PFSK-1 (cell line): ENCODE results near the gene SGK1.

Source experiments
- POLR2AphosphoS5 ChIP-seq: IDR thresholded peaks from 2 replicates; pipeline ENCODE4 v1.6.1; 2012; ENCODE audit warnings: low read depth, mild to moderate bottlenecking, control low read depth, low read length, moderate library complexity
- SIN3A ChIP-seq: IDR thresholded peaks from 2 replicates; pipeline ENCODE4 v1.6.1; 2012; ENCODE audit warnings: mild to moderate bottlenecking, low read length, moderate library complexity, borderline replicate concordance; ENCODE audit not compliant: insufficient read depth

DNA sequence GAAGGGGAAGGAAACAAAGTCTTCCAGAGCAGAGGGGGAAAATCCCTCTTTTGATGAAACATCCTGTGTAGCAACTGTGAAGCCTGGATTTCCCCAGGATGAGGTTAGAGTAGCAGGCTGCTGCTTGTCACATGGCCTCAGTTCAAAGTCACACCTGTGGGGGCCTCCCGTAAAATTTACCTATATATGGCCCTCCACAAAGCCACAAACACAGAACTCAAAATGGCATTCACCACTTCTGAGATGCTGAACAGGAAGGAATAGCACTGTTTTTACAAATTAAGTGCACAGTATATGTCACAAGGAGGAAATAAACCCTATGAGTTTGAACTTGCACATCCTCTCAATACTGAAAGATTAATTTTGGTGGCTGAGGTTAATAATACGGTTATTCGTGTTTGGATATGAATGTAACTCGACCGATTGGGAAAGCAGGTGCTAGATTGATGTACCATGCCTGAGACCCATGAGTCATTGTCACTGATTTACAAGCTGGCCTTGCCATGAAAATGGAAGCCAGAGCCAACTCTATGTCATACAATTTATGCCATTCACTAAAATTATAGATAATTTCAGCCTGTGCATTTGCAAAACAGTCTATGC lies 70.6 kb downstream of the SGK1 start:
- no peak for TF ChIP-seq POLR2AphosphoS5
- no peak for TF ChIP-seq SIN3A
